ENCODE measurements around the gene TEX9.

DNA sequence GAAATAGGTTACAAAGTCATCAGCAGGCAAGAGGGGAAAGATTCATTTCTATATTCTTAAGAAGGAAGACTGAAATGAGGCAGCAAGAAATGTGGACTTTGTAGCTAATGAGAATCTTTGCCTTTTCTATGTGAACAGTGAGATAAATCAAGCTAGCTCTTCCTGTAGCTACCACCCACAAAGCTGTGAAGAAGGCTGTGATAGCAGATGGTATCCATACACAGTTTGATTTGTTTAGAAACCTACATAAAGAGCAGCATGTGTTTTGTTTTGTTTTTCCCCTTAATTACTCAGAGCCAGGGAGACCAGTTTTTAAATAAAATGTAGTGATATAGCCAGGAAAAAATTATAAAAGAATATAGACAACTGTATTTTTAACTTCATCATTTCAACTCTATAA is 45.5 kb downstream of the TEX9 start:
- TF ChIP-seq, protein P1, sequence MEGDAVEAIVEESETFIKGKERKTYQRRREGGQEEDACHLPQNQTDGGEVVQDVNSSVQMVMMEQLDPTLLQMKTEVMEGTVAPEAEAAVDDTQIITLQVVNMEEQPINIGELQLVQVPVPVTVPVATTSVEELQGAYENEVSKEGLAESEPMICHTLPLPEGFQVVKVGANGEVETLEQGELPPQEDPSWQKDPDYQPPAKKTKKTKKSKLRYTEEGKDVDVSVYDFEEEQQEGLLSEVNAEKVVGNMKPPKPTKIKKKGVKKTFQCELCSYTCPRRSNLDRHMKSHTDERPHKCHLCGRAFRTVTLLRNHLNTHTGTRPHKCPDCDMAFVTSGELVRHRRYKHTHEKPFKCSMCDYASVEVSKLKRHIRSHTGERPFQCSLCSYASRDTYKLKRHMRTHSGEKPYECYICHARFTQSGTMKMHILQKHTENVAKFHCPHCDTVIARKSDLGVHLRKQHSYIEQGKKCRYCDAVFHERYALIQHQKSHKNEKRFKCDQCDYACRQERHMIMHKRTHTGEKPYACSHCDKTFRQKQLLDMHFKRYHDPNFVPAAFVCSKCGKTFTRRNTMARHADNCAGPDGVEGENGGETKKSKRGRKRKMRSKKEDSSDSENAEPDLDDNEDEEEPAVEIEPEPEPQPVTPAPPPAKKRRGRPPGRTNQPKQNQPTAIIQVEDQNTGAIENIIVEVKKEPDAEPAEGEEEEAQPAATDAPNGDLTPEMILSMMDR (conservative IDR thresholded peaks at IDR 0.05 in 1 of 2, IDR thresholded peaks at IDR 0.05 in 1 of 2; ENCODE audit: low read depth in 1 of 2, low read length in 2 of 2): no peak
- no peak for TF ChIP-seq EZH2 (IDR thresholded peaks at IDR 0.05; ENCODE audit: low read length, missing control alignments)
